Ascending aorta (tissue), 2 donors: ENCODE results near the gene EFNA4. TPM values are rescaled to one million over a fixed set of nuclear protein-coding genes. Genes with fewer than 3 reads are reported as not detected.

Source experiments
- DNase-seq, 2 donors: peaks; one replicate each; pipeline ENCODE4 v3.0.0-alpha.2; 2019; ENCODE audit warnings: low spot score in 2 of 2
- H3K27ac ChIP-seq, 2 donors: fragments of 200-600 bp; sonication (generic); one replicate each; pipeline ENCODE4 v1.5.1; 2016 to 2017; ENCODE audit warnings: mild to moderate bottlenecking in 1 of 2
- H3K27me3 ChIP-seq: fragments of 200-600 bp; sonication (generic); one replicate; pipeline ENCODE4 v1.5.1; 2017
- H3K36me3 ChIP-seq, 2 donors: fragments of 200-600 bp; sonication (generic); one replicate each; pipeline ENCODE4 v1.5.1; 2016
- H3K4me1 ChIP-seq, 2 donors: fragments of 200-600 bp; sonication (generic); one replicate each; pipeline ENCODE4 v1.5.1; 2016 to 2017; ENCODE audit warnings: mild to moderate bottlenecking in 1 of 2
- H3K4me3 ChIP-seq, 2 donors: fragments of 200-600 bp; sonication (generic); one replicate each; pipeline ENCODE4 v1.5.1; 2016 to 2017; ENCODE audit warnings: mild to moderate bottlenecking in 1 of 2
- H3K9me3 ChIP-seq, 2 donors: fragments of 200-600 bp; sonication (generic); one replicate each; pipeline ENCODE4 v1.5.1; 2016
- intact Hi-C: fragments of 100-400 bp; cut with DNase I; formaldehyde crosslinking; loops from one replicate; pipeline ENCODE4 v1.15.1; 2023
- total RNA-seq: library from RNA; depleted of rRNA; stranded (reverse); fragments of >200 nt; gene quantifications from one replicate; pipeline ENCODE4 v1.1.0, GENCODE V29; 2016
- TF ChIP-seq, protein P1 (sequence below), 3 experiments: fragments of 200-600 bp in 2 of 3; fragments of 450-650 bp in 1 of 3; sonication (generic) in 2 of 3; IDR thresholded peaks; one replicate each; pipeline ENCODE4 v1.5.1; 2016 to 2019; ENCODE audit warnings: antibody characterized with exemption in 3 of 3, mild to moderate bottlenecking in 1 of 3, moderate library complexity in 1 of 3

EFNA4 gene
- total RNA-seq, 1 donor from 2014 or later, result 11.2 TPM

- Histone ChIP-seq H3K4me1 (peaks cover 24 to 33% of the 10 kb centered on the region in 2 donors), H3K27ac (peak overlapping the region; percentile 79 to 83), H3K4me3 (peak overlapping the region; percentile 66 to 81), H3K27me3 (peaks cover 40% of the 10 kb centered on the region), H3K36me3 (no peaks in the 10 kb centered on the region), H3K9me3 (no peaks in the 10 kb centered on the region)
- DNase-seq, result peak; percentile 77 to 96
- intact Hi-C loops, result loop anchor here (1.0 to 2.0 kb wide), 5 partner anchors 22 to 526 kb away; partner anchors contain the start of genes ADAM15, EFNA4 and UBE2Q1
- TF ChIP-seq, protein P1, sequence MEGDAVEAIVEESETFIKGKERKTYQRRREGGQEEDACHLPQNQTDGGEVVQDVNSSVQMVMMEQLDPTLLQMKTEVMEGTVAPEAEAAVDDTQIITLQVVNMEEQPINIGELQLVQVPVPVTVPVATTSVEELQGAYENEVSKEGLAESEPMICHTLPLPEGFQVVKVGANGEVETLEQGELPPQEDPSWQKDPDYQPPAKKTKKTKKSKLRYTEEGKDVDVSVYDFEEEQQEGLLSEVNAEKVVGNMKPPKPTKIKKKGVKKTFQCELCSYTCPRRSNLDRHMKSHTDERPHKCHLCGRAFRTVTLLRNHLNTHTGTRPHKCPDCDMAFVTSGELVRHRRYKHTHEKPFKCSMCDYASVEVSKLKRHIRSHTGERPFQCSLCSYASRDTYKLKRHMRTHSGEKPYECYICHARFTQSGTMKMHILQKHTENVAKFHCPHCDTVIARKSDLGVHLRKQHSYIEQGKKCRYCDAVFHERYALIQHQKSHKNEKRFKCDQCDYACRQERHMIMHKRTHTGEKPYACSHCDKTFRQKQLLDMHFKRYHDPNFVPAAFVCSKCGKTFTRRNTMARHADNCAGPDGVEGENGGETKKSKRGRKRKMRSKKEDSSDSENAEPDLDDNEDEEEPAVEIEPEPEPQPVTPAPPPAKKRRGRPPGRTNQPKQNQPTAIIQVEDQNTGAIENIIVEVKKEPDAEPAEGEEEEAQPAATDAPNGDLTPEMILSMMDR (IDR thresholded peaks at IDR 0.05), result peak; percentile 93 to 98 (median 94)
Measured at GRCh38 chr1:155084722-155085503, 21.4 kb downstream of the EFNA4 start.

DNA sequence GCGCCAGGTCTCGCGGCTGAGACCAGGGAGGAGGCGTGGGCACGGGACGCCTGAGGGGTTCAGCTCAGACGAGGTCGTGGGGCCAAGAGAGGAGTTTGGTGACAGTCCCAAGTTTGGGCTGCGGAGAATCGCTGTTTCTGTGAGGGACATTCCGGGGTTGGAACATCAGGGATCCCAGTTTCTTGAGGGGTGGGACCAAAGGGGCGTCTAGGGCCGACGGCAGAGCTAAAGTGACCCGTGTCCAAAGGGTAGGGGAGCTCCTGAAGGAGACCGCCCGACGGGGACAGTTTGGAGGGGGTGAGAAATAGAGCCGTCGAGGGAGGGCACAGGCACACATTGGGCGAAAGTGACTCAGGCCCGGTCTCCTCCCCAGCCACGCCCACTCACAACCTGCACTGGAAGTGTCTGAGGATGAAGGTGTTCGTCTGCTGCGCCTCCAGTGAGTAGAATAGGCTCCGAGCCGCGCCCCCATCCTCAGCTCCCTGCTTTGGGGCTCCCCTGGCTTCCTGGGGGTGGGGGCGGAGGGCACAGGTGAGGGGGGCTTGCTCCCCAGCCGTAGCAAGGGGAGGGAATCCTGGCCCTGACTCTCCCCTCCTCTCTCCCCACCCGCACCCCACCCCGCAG, 22.1 kb downstream of the EFNA4 start:
- Histone ChIP-seq H3K36me3 (no peaks in the 10 kb centered on the region), H3K4me3 (peak overlapping the region; percentile 66 to 81), H3K27ac (peak overlapping the region; percentile 79 to 83), H3K27me3 (peaks cover 34% of the 10 kb centered on the region), H3K9me3 (no peaks in the 10 kb centered on the region), H3K4me1 (peaks cover 18 to 26% of the 10 kb centered on the region in 2 donors)
- TF ChIP-seq, protein P1 (IDR thresholded peaks at IDR 0.05), result no peak
- DNase-seq, result peak; percentile 56 to 88
- intact Hi-C loops, result loop anchor here (1.0 to 2.0 kb wide), 4 partner anchors 22 to 527 kb away; partner anchors contain the start of genes ADAM15, EFNA4 and UBE2Q1

- Histone ChIP-seq H3K9me3 (no peaks in the 10 kb centered on the region), H3K4me3 (peak overlapping the region; percentile 66 to 81), H3K4me1 (peaks cover 13 to 20% of the 10 kb centered on the region in 2 donors), H3K27me3 (peaks cover 28% of the 10 kb centered on the region), H3K36me3 (no peaks in the 10 kb centered on the region), H3K27ac (no peak overlapping the region)
- intact Hi-C loops, result no loop called here
- DNase-seq, result peak in 1 of 2 donors; percentile 87
- TF ChIP-seq, protein P1 (IDR thresholded peaks at IDR 0.05), result peak; percentile 91 to 100 (median 99)
Measured at GRCh38 chr1:155086128-155086741, 22.7 kb downstream of the EFNA4 start.

DNA sequence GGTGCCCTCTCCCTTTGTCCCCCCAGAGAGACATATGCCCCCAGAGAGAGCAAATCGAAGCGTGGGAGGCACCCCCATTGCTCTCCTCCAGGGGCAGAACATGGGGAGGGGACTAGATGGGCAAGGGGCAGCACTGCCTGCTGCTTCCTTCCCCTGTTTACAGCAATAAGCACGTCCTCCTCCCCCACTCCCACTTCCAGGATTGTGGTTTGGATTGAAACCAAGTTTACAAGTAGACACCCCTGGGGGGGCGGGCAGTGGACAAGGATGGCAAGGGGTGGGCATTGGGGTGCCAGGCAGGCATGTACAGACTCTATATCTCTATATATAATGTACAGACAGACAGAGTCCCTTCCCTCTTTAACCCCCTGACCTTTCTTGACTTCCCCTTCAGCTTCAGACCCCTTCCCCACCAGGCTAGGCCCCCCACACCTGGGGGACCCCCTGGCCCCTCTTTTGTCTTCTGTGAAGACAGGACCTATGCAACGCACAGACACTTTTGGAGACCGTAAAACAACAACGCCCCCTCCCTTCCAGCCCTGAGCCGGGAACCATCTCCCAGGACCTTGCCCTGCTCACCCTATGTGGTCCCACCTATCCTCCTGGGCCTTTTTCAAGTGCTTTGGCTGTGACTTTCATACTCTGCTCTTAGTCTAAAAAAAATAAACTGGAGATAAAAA, 23.5 kb downstream of the EFNA4 start:
- no peak overlapping the region for H3K4me3 ChIP-seq
- H3K4me1 ChIP-seq, result peaks cover 10 to 12% of the 10 kb centered on the region in 2 donors
- TF ChIP-seq, protein P1 (IDR thresholded peaks at IDR 0.05), result no peak
- peaks cover 22% of the 10 kb centered on the region for H3K27me3 ChIP-seq
- DNase-seq, result no peak
- no peaks in the 10 kb centered on the region for H3K36me3 ChIP-seq
- H3K9me3 ChIP-seq, result no peaks in the 10 kb centered on the region
- intact Hi-C loops, result no loop called here
- no peak overlapping the region for H3K27ac ChIP-seq
